Measurements from ENCODE around the gene ZCCHC24. TPM values are rescaled to one million over a fixed set of nuclear protein-coding genes. Genes with fewer than 3 reads are reported as not detected.

ZCCHC24 gene
- total RNA-seq, 1 experiment from 2014 or later, result 6.0 TPM

- intact Hi-C loops (cut with micrococcal nuclease; ENCODE audit: unreplicated experiment), result loop anchor here (5.0 kb wide), 1 partner anchor 43 kb away; the partner anchor contains the start of gene ZCCHC24
- Histone ChIP-seq H3K4me1 (replicated peaks; ENCODE audit: insufficient read depth) (peaks cover 22% of the 10 kb centered on the region), H3K9me2 (ENCODE audit: insufficient read depth) (no peaks in the 10 kb centered on the region), H3K4me3 (no peak overlapping the region), H3F3A (ENCODE audit: insufficient read depth, low read depth) (0 out of 2 replicates have a peak, but pooled peaks cover 4% of the 10 kb centered on the region), H3K27me3 (ENCODE audit: insufficient read depth, low read depth) (no peaks in the 10 kb centered on the region), H3K79me2 (ENCODE audit: low read depth) (no peaks in the 10 kb centered on the region), H3K9me3 (ENCODE audit: insufficient read depth, low read depth) (no peaks in the 10 kb centered on the region), H3K27ac (no peak overlapping the region), H4K20me1 (ENCODE audit: insufficient read depth) (no peaks in the 10 kb centered on the region), H3K36me3 (ENCODE audit: low read depth) (no peaks in the 10 kb centered on the region), H3K4me2 (peak overlapping the region; percentile 22), H2AFZ (no peak overlapping the region)
- DNase-seq, result no peak
- ChIA-PET POLR2A (ENCODE audit: unreplicated experiment) (no interaction called here), CTCF (interaction anchor here (0.7 kb wide), 1 partner anchor 891 kb away, joined by 10 read pairs; no protein-coding TSS in a partner anchor)
- TF ChIP-seq CTCF (conservative IDR thresholded peaks at IDR 0.05) (no peak), EZH2 (IDR thresholded peaks at IDR 0.05; ENCODE audit: low read depth) (no peak)
- BruUV-seq (replicated peaks), result no TSS peak
Observed at GRCh38 chr10:79404231-79404609, 41.2 kb downstream of the ZCCHC24 start.

- no peak for TF ChIP-seq CTCF (conservative IDR thresholded peaks at IDR 0.05)
- H4K20me1 ChIP-seq (ENCODE audit: insufficient read depth), result no peaks in the 10 kb centered on the region
- H3K36me3 ChIP-seq (ENCODE audit: low read depth), result no peaks in the 10 kb centered on the region
- intact Hi-C loops (cut with micrococcal nuclease; ENCODE audit: unreplicated experiment), result loop anchor here (5.0 kb wide), 1 partner anchor 44 kb away; the partner anchor contains the start of gene ZCCHC24
- H3K4me1 ChIP-seq (replicated peaks; ENCODE audit: insufficient read depth), result peaks cover 22% of the 10 kb centered on the region
- H3K4me2 ChIP-seq, result peak overlapping the region; percentile 22
- ChIA-PET CTCF (interaction anchor here (0.7 kb wide), 1 partner anchor 890 kb away, joined by 10 read pairs; no protein-coding TSS in a partner anchor), POLR2A (ENCODE audit: unreplicated experiment) (no interaction called here)
- no peak overlapping the region for H2AFZ ChIP-seq
- H3K4me3 ChIP-seq, result no peak overlapping the region
- no TSS peak for BruUV-seq (replicated peaks)
- no peaks in the 10 kb centered on the region for H3K9me3 ChIP-seq (ENCODE audit: insufficient read depth, low read depth)
- no peak overlapping the region for H3K27ac ChIP-seq
- 0 out of 2 replicates have a peak, but pooled peaks cover 4% of the 10 kb centered on the region for H3F3A ChIP-seq (ENCODE audit: insufficient read depth, low read depth)
- DNase-seq, result no peak
- H3K27me3 ChIP-seq (ENCODE audit: insufficient read depth, low read depth), result no peaks in the 10 kb centered on the region
- H3K79me2 ChIP-seq (ENCODE audit: low read depth), result no peaks in the 10 kb centered on the region
- H3K9me2 ChIP-seq (ENCODE audit: insufficient read depth), result no peaks in the 10 kb centered on the region
Observed at GRCh38 chr10:79403441-79404230, 41.8 kb downstream of the ZCCHC24 start.

GRCh38 chr10:79402951-79403350, 42.5 kb downstream of the ZCCHC24 start:
- BruUV-seq (replicated peaks), result no TSS peak

More at GRCh38 chr10:79402951-79403350, 42.5 kb downstream of the ZCCHC24 start:
- no peak for DNase-seq
- Histone ChIP-seq H3K36me3 (ENCODE audit: low read depth) (no peaks in the 10 kb centered on the region), H4K20me1 (ENCODE audit: insufficient read depth) (no peaks in the 10 kb centered on the region), H3K79me2 (ENCODE audit: low read depth) (no peaks in the 10 kb centered on the region), H2AFZ (no peak overlapping the region), H3K27ac (no peak overlapping the region), H3K4me3 (no peak overlapping the region), H3K9me2 (ENCODE audit: insufficient read depth) (no peaks in the 10 kb centered on the region), H3K27me3 (ENCODE audit: insufficient read depth, low read depth) (no peaks in the 10 kb centered on the region), H3K4me1 (replicated peaks; ENCODE audit: insufficient read depth) (peaks cover 22% of the 10 kb centered on the region), H3K4me2 (no peak overlapping the region), H3K9me3 (ENCODE audit: insufficient read depth, low read depth) (no peaks in the 10 kb centered on the region), H3F3A (ENCODE audit: insufficient read depth, low read depth) (0 out of 2 replicates have a peak, but pooled peaks cover 4% of the 10 kb centered on the region)
- CTCF ChIA-PET, result no interaction called here
- intact Hi-C loops (cut with micrococcal nuclease; ENCODE audit: unreplicated experiment), result loop anchor here (5.0 kb wide), 1 partner anchor 44 kb away; the partner anchor contains the start of gene ZCCHC24
- TF ChIP-seq EZH2 (IDR thresholded peaks at IDR 0.05; ENCODE audit: low read depth) (no peak), CTCF (conservative IDR thresholded peaks at IDR 0.05) (no peak)
- POLR2A ChIA-PET (ENCODE audit: unreplicated experiment), result no interaction called here

All from PC-9 (cell line).